Measurements from ENCODE around the gene ACOT9.
"Not testable (repeated sequence)": the region's sequence is repeated elsewhere in the genome, so short reads cannot be mapped to it uniquely, and the experiment has no call there.

ACOT9 gene

DNA sequence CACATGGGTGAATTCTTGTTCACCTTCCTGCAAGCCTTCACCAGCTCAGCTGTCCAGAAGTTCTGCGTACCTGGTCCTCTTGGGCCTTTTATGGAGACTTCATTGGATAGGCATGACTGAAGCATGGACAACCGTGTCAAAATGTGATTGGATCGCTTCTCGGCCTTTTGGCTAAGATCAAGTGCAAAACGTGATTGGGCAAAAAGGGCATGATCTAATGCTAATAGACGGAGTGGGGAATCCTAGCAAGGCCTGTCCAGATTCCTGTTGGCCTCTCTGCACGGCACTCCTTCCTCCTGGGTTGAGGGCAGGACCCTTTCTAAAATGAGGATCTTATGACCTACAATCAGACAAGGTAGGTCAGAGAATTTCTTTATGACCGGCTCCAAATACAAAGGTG lies 50.9 kb downstream of the ACOT9 start:
- no peak for DNase-seq

DNA sequence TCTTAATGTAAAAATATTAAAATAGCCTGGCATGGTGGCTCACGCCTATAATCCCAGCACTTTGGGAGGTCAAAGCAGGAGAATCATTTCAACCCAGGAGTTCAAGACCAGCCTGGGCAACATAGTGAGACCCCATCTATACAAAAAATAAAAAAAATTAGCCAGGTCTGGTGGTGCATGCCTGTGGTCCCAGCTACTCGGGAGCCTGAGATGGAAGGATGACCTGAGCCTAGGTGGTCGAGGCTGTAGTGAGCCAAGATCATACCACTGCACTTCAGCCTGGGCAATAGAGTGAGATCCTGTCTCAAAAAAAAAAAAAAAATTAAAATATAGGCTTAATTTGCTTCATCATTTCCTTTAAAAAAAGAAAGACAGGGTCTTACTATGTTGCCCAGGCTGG lies 66.6 kb downstream of the ACOT9 start:
- DNase-seq, result not testable (repeated sequence)

DNA sequence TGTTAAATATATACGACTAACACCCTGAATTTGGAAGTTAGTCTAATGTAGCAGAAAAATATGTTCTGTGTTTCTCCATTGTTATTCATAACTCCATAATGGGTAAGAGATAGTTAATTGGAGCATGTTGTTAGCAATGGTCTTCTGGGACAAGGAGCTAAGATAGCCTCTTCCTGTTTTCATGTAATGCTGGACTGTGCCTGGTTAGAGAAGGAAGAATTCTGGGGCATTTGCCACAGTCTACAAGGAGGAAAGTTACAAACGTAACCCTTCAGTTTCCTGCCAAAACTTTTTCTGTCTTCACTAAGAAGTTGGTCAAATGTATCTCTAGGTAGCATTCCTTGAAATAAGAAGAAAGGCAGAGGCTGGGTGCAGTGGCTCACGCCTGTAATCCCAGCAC lies 70.0 kb downstream of the ACOT9 start:
- no peak for DNase-seq

DNA sequence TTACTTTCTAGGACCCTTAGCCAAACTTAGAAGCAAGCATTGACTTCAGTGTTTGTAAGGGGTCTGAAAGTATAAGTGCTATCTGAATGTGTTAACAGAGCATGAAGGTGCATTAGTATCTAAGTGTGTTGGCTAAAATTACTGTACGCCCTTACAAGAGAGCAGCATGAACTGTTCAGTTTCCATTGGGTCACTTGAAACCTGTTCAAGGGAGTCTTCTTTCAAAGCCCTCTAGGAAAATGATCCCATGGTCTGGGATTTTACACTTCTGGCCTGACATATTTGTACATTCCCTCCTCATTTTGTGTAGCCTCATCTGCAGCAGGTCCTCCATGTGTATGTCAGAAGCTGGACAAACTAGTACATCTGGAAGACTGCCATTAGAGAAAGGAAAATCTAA lies 72.5 kb downstream of the ACOT9 start:
- DNase-seq, result no peak

DNA sequence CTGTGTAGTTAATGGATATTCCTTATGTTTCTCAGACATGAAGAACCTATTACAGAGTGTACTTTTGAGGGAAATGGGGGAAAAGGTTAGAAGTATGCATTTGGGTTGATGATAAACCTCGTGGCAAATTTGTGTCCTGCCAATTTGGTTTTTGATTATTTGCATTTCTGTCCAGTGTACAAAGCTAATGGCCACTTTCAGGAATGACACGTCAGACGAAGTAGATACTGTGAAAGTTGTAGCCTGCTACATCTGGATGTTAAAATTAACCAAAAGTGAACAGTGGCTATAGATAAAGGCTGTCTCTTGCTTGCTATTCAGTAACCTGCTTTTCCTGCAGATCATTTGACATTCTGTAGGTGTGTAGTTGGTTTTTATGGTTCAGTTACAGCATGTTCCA lies 74.7 kb downstream of the ACOT9 start:
- DNase-seq, result no peak

DNA sequence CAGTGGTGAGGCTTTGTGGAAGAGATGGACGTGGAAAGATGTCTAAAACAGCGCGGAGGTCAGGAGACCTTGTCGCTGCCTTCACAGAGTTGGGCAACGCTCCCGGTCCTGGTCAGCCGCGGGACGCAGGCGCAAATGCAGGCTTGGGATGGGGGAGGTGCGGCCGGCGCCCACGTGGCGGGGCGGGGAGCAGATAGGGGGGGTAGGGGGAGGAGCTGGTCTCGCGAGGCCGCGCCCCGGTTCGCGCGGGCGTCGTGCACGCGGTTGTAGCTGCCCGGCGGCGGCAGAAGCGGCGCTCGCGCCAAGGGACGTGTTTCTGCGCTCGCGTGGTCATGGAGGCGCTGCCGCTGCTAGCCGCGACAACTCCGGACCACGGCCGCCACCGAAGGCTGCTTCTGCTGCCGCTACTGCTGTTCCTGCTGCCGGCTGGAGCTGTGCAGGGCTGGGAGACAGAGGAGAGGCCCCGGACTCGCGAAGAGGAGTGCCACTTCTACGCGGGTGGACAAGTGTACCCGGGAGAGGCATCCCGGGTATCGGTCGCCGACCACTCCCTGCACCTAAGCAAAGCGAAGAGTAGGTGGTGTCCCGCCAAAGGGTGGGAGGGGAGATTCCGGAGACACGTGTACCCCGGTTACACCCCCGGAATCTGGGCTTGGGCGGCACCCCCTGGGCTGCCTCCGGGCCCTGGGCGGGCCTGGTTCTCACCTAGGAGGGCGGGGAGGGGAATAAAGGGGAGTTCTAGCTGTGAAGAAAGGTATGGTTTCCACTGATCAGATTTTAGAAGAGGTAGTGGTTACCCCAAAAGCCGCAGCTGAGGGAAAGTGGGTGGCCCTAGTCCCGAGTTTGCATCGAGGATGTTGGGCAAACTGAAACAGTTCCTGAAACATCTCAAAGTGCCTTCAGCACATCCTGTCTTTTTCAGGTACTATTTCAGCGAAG lies 75.6 kb downstream of the ACOT9 start, which contains the start of gene PRDX4:
TSS of gene PRDX4 (plus strand) at position 255 of the 939 bp plus-strand sequence. CDS start at position 333, 78 bp downstream.
- peak; percentile 50 for DNase-seq

DNA sequence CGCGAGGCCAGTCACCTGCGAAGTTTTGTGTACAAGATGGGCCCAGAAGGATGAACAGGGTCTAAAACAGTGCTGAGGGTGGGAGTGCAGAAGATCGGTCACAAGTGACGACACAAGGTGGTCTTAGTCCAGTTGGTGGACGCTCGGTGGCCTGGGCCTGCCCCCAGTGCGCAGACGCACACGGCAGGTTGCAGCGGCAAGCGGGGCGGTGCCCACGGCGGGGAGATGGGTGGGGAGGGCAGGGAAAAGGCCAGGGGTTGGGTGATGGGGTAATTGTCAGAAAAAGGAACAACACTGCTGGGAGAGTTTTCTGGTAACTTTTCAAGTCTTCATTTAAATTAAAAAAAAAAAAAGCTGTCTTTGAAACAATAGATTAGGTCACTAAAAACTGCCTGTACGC lies 76.8 kb downstream of the ACOT9 start:
- DNase-seq, result no peak

DNA sequence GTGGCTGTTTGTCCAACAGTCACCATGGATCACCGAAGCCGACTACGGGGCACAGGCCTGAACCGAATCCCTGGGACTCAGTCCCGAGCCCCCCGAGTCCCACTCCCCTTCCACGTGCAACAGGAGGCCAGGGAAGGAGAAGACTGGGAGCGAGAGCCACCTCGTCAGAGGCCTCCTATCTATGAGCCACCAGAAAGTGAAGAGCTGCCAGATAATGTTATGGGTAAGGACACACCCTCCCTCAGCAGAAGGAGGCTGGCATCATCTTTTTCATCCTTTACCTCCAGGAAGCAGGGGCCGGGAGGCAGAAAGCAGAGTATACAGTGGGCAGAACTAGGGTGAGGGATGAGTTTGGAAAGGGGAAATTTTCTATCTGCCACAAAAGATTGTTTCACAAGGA lies 78.6 kb downstream of the ACOT9 start:
- no peak for DNase-seq

DNA sequence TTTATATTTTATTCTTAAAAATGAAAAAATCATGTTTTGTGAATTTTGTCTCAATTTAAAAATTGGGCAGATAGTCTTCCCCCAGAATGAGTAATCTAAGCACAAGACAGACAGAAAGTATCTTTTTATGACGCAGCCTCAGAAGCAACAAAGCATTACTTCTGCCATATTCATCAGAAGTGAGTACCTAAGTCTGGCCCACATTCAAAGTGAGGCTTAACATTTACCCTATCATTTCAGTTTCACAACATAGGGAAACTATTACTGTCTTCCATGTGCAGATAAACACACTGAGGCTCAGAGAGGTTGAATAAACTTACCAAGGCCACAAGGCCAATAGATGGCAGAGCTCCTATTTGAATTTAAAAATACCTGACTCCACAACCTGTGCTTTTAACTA lies 80.2 kb downstream of the ACOT9 start:
- no peak for DNase-seq

DNA sequence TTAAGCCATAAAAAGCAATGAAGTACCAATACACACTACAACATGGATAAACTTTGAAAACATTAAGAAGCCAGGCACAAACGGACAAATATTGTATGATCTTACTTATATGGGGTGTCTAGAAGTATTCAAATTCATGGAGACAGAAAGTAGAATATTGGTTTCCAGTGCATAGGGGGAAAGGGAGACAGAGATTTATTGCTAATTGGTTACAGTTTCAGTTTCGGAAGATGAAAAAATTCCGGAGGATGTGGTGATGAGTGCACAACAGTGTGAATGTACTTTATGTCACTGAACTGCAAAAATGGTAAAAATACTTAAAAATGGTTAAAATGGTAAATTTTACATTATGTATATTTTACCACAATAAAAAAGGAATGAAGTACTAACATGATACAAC lies 80.9 kb downstream of the ACOT9 start:
- no peak for DNase-seq

DNA sequence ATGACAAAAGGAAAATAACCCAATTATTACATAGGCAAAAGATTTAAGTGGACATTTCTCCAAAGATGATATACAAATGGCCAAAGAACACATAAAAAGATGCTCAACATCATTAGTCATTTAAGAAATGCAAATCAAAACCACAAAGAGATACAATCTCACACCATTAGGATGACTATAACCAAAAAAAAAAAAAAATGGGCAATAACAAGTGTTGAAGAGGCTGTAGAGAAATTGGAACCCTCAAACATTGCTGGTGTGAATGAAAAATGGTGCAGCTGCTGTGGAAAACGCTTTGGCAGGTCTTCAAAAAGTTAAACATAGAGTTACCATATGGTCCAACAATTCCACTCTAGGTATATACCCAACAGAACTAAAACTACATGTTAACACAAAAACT lies 81.4 kb downstream of the ACOT9 start:
- DNase-seq, result no peak

DNA sequence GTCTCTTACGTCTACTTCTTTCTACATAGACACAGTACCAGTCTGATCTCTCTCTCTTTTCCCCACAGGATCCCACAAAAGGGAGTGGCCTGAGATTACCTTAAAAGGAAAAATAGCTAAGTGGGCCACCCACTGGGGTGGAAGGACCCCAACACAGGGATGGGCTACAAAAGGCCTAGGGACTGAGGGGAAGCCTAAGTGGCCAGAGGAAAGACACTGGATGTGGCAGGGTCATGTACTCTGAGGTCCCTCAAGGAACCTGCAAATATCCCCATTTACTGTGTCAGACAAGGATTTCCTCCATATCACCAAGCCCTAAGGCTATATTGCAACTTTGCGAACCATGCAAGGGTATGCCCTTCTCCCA lies 82.3 kb downstream of the ACOT9 start:
- no peak for DNase-seq

DNA sequence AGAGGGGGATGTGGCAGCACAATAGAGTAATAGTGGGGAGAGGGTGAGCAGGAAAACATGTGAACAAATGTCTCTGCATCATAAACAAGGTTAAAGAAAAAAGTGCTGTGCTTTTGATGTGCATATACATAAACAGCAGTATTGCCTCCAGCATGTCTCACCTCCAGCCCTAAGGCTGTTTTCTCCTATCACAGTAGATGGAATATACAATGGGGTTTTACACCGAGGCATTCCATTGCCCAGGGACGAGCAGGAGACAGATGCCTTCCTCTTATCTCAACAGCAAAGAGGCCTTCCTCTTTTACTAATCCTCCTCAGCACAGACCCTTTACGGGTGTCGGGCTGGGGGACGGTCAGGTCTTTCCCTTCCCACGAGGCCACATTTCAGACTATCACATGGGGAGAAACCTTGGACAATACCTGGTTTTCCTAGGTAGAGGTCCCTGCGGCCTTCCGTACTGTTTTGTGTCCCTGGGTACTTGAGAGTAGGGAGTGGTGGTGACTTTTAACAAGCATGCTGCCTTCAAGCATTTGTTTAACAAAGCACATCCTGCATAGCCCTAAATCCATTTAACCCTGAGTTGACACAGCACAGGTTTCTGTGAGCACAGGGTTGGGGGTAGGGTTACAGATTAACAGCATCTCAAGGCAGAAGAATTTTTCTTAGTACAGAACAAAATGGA lies 82.9 kb downstream of the ACOT9 start:
- not testable (repeated sequence) for DNase-seq

DNA sequence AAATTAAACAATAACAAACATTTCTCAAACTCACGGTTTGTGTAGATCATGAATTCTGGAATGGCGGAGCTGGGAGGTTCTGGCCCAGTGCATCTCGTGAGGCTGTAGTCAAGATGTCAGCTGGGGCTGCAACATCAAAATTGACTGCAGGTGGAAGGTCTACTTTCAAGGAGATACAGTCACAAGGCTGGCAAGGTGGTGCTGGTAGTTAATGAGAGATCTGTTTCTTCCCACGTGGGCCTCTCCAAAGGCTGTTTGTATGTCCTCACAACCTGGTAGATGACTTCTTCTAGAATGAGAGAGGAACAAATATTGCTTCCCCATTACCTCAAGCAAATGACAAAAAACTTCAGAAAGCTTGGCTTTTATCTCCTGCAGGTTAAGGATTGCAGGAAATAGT lies 83.7 kb downstream of the ACOT9 start:
- no peak for DNase-seq

DNA sequence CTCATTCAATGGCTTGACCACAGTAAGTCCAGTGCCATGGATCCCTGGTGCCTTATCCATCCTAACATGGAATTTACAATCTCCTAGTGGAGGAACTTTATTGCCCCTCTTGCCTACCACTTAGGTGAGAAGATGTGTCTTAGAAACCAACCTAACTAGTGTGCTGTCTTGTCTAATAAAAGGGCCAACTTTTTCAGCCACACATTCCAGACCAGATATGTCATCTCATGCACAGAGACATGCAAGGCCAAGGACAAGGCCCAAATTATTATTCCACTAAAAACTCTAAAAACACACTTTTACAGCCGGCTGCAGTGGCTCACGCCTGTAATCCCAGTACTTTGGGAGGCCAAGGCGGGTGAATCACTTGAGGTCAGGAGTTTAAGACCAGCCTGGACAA lies 86.4 kb downstream of the ACOT9 start:
- no peak for DNase-seq

DNA sequence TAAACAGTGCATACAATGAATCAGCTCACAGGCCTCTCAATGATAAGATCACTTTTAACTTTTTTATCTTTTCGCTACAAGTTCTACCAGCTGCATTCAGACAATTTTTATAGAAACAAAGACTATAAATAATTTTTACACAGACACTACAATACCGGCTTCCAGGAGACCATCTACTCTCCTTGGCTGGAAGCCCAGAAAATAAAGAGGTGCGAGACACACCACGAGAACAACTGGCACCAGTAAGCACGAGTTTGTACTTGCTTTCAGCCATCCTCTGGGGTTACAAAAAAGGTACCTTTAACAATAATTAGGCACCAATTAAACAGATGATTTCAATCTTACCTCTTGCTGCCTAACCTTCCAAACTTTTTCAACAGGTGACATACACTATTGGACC lies 87.0 kb downstream of the ACOT9 start:
- no peak for DNase-seq
